HepG2 (cell line): ENCODE results near the gene SDK1. TPM values are rescaled to one million over a fixed set of nuclear protein-coding genes. Genes with fewer than 3 reads are reported as not detected.

Source experiments
- ATAC-seq: fragments of 200-7000 bp; cut with Tn5 transposase; 3 replicates; pipeline ENCODE4 v1.9.1; 2020; ENCODE audit warnings: mild to moderate bottlenecking, moderate library complexity
- BruUV-seq: library from RNA; stranded (reverse); fragments of 400-500 nt; replicated peaks from 2 replicates; lab custom pipeline; 2021; lab: Mats Ljungman, UMichigan
- CTCF ChIA-PET: fragments of 300-600 bp; formaldehyde crosslinking; extraction: SDS; loops from one replicate; lab custom pipeline; 2021; ENCODE audit warnings: low total read pairs, inconsistent platforms, low intra/inter-chr PET ratio; lab: Yijun Ruan, JAX
- POLR2A ChIA-PET: fragments of 350-600 bp; sonication (Branson Sonifier 250); formaldehyde crosslinking; loops from one replicate; lab custom pipeline; 2020; ENCODE audit warnings: antibody characterized with exemption, inconsistent platforms; lab: Yijun Ruan, JAX
- DNase-seq: peaks from one replicate; pipeline ENCODE4 v3.0.0-alpha.2; 2015; ENCODE audit warnings: low spot score
- FAIRE-seq: peaks from 3 replicates; lab custom pipeline; 2011; peaks lifted over from hg19 to GRCh38; lab: Jason Lieb, UNC
- H2AFZ ChIP-seq: one replicate; pipeline ENCODE4 v1.6.1; 2011; ENCODE audit warnings: low read length, inconsistent platforms
- H3K27ac ChIP-seq: fragments of 300-600 bp; 3 replicates; pipeline ENCODE4 v1.8.0; 2011; ENCODE audit warnings: mixed run types, mild to moderate bottlenecking, mixed read lengths, low read length, inconsistent platforms; ENCODE audit not compliant: insufficient read depth; ENCODE audit errors: extremely low read length
- H3K27me3 ChIP-seq, 2 experiments: fragments of 200-600 bp in 1 of 2; 2 replicates in 1 of 2; 3 replicates in 1 of 2; pipeline versions ENCODE4 v1.6.0 to v1.8.0; 2011; ENCODE audit warnings: low read length in 2 of 2, mild to moderate bottlenecking in 2 of 2, moderate library complexity in 2 of 2, inconsistent platforms in 1 of 2; ENCODE audit not compliant: insufficient read depth in 2 of 2, control insufficient read depth in 1 of 2
- H3K36me3 ChIP-seq, 2 experiments: fragments of 200-600 bp in 1 of 2; replicated peaks in 1 of 2; 2 replicates in 1 of 2; 3 replicates in 1 of 2; pipeline versions ENCODE4 v1.5.1 to v1.8.0; 2011; ENCODE audit warnings: low read length in 2 of 2, inconsistent platforms in 1 of 2; ENCODE audit not compliant: insufficient read depth in 2 of 2, control insufficient read depth in 1 of 2
- H3K4me1 ChIP-seq: 2 replicates; pipeline ENCODE4 v1.5.1; 2012; ENCODE audit warnings: low read length, inconsistent platforms; ENCODE audit not compliant: insufficient read depth
- H3K4me2 ChIP-seq: 2 replicates; pipeline ENCODE4 v1.6.0; 2011; ENCODE audit warnings: low read depth, low read length, inconsistent platforms
- H3K4me3 ChIP-seq, 3 experiments: fragments of 200-600 bp in 1 of 3; sonication (generic), shearing (Covaris generic) in 1 of 3; replicated peaks in 1 of 3; 2 replicates each; pipeline ENCODE4 v1.5.1; 2011 to 2016; ENCODE audit warnings: low read length in 3 of 3, inconsistent platforms in 2 of 3, low read depth in 2 of 3, mild to moderate bottlenecking in 2 of 3, control low read depth in 1 of 3, mixed read lengths in 1 of 3; ENCODE audit not compliant: insufficient read depth in 1 of 3
- H3K79me2 ChIP-seq: one replicate; pipeline ENCODE4 v1.6.1; 2011; ENCODE audit warnings: low read length, inconsistent platforms; ENCODE audit not compliant: insufficient read depth
- H3K9ac ChIP-seq: 2 replicates; pipeline ENCODE4 v1.6.0; 2011; ENCODE audit warnings: mild to moderate bottlenecking, low read depth, low read length, inconsistent platforms; ENCODE audit not compliant: insufficient read depth
- H3K9me3 ChIP-seq: 2 replicates; pipeline ENCODE4 v1.5.1; 2012; ENCODE audit warnings: mild to moderate bottlenecking, low read length
- H4K20me1 ChIP-seq: 2 replicates; pipeline ENCODE4 v1.6.0; 2011; ENCODE audit warnings: inconsistent platforms, mild to moderate bottlenecking, low read length, moderate library complexity; ENCODE audit not compliant: insufficient read depth
- ARID4A ChIP-seq: sonication (generic); formaldehyde crosslinking; IDR thresholded peaks from 2 replicates; pipeline ENCODE4 v1.5.0; 2020; ENCODE audit warnings: mild to moderate bottlenecking, missing genetic modification reagents, borderline replicate concordance
- ATF1 ChIP-seq: IDR thresholded peaks from 2 replicates; pipeline ENCODE4 v1.6.1; 2016; ENCODE audit warnings: mild to moderate bottlenecking, control low read depth
- BHLHE40 ChIP-seq: IDR thresholded peaks from 2 replicates; pipeline ENCODE4 v1.6.1; 2011; ENCODE audit warnings: low read length, improper control_type of control experiment
- GZF1 ChIP-seq: sonication (generic); formaldehyde crosslinking; IDR thresholded peaks from 2 replicates; pipeline ENCODE4 v1.5.1; 2020; ENCODE audit warnings: mild to moderate bottlenecking, missing genetic modification reagents
- KDM3A ChIP-seq: IDR thresholded peaks from 2 replicates; pipeline ENCODE4 v1.6.1; 2018; ENCODE audit warnings: low read depth, missing compliant biosample characterization
- NFKB2 ChIP-seq: sonication (generic); formaldehyde crosslinking; IDR thresholded peaks from 2 replicates; pipeline ENCODE4 v1.4.0; 2020; ENCODE audit warnings: missing genetic modification reagents, borderline replicate concordance
- PAF1 ChIP-seq: IDR thresholded peaks from 2 replicates; pipeline ENCODE4 v1.6.1; 2016; ENCODE audit warnings: missing genetic modification reagents, missing compliant biosample characterization
- POGK ChIP-seq: sonication (generic); formaldehyde crosslinking; conservative IDR thresholded peaks from 2 replicates; pipeline ENCODE4 v1.8.0; 2022; ENCODE audit warnings: mild to moderate bottlenecking, moderate library complexity, missing genetic modification reagents
- THAP7 ChIP-seq: sonication (generic); formaldehyde crosslinking; IDR thresholded peaks from 2 replicates; pipeline ENCODE4 v1.8.1; 2023; ENCODE audit warnings: mild to moderate bottlenecking, missing genetic modification reagents
- UBTF ChIP-seq: sonication (generic); formaldehyde crosslinking; IDR thresholded peaks from 2 replicates; pipeline ENCODE4 v1.4.0; 2020; ENCODE audit warnings: mild to moderate bottlenecking, missing genetic modification reagents
- ZBTB20 ChIP-seq: sonication (generic); formaldehyde crosslinking; IDR thresholded peaks from 2 replicates; pipeline ENCODE4 v1.8.1; 2023; ENCODE audit warnings: missing genetic modification reagents, low read depth, mild to moderate bottlenecking, borderline replicate concordance
- ZBTB26 ChIP-seq: IDR thresholded peaks from 2 replicates; pipeline ENCODE4 v1.6.1; 2016; ENCODE audit warnings: missing compliant biosample characterization, missing genetic modification reagents, borderline replicate concordance
- ZNF121 ChIP-seq: sonication (generic); formaldehyde crosslinking; IDR thresholded peaks from 2 replicates; pipeline ENCODE4 v1.5.0; 2020; ENCODE audit warnings: mild to moderate bottlenecking, missing genetic modification reagents
- ZNF34 ChIP-seq: sonication (generic); formaldehyde crosslinking; IDR thresholded peaks from 2 replicates; pipeline ENCODE4 v1.4.0; 2020; ENCODE audit warnings: mild to moderate bottlenecking, missing genetic modification reagents, borderline replicate concordance
- ZNF83 ChIP-seq: sonication (generic); formaldehyde crosslinking; IDR thresholded peaks from 2 replicates; pipeline ENCODE4 v1.4.0; 2020; ENCODE audit warnings: missing genetic modification reagents, mild to moderate bottlenecking, borderline replicate concordance
- WGBS: methylation state at CpG from one replicate; pipeline ENCODE4 v1.1.6; 2017; ENCODE audit warnings: low lambda C conversion rate; 5-methylcytosine and 5-hydroxymethylcytosine counted together
- in situ Hi-C: cut with HindIII; loops from 2 replicates; pipeline ENCODE4 v1.10.0; 2017; ENCODE audit warnings: low pct_unique_long_range_greater_than_20kb; ENCODE audit not compliant: extremely low pct_ligation_motif_present
- intact Hi-C: fragments of 100-400 bp; cut with micrococcal nuclease; formaldehyde crosslinking; loops from one replicate; pipeline ENCODE4 v1.10.0; 2022; ENCODE audit not compliant: unreplicated experiment
- polyA plus RNA-seq, 8 experiments: library from polyadenylated mRNA; depleted of rRNA in 3 of 8; stranded (reverse) in 7 of 8; unstranded in 1 of 8; fragments of >200 nt; fragmentation: Illumina TruSeq in 4 of 8; extraction: Trizol in 4 of 8; gene quantifications; 2 replicates each; pipeline versions ENCODE4 v1.2.1 to v1.2.3, GENCODE V29; 2011 to 2016; ENCODE audit warnings: low read depth in 4 of 8, missing spikeins in 1 of 8, mixed read lengths in 1 of 8; ENCODE audit not compliant: insufficient read depth in 1 of 8
- total RNA-seq, 5 experiments: library from RNA; depleted of rRNA; stranded (reverse); fragments of >200 nt; fragmentation: Illumina TruSeq; extraction: Trizol; gene quantifications; 2 replicates each; pipeline ENCODE4 v1.2.3, GENCODE V29; 2016; ENCODE audit warnings: low read depth in 1 of 5

The SDK1 gene
- total and polyA plus RNA-seq, 2 of the 13 experiments (the other 11 are each of a cell fraction or from before 2014, with no cell fraction given): 0.35 to 2.4 TPM

- POLR2A ChIA-PET: no interaction called here
- peaks cover 7% of the 10 kb centered on the region; the same call in 1 of the 2 replicates for H3K4me1 ChIP-seq
- no peak for FAIRE-seq
- H3K9me3 ChIP-seq: no peaks in the 10 kb centered on the region
- no peak overlapping the region for H2AFZ ChIP-seq
- H4K20me1 ChIP-seq: no peaks in the 10 kb centered on the region
- CTCF ChIA-PET: no interaction called here
- in situ Hi-C loops (no loop called here), intact Hi-C loops (no loop called here)
- no peak overlapping the region for H3K27ac ChIP-seq
- no peak overlapping the region for H3K9ac ChIP-seq
- 82% methylated on average over 3 of the region's 3 CpGs for WGBS
- H3K4me3 ChIP-seq: no peak overlapping the region
- H3K4me2 ChIP-seq: no peak overlapping the region
- H3K27me3 ChIP-seq: no peaks in the 10 kb centered on the region
- no TSS peak for BruUV-seq
- no peaks in the 10 kb centered on the region for H3K79me2 ChIP-seq
- DNase-seq: no peak
- H3K36me3 ChIP-seq: no peaks in the 10 kb centered on the region
- no peak for ATAC-seq
- TF ChIP-seq ZBTB20 (CRISPR knock-in tag) (no peak), KDM3A (CRISPR knock-in tag) (no peak), UBTF (CRISPR knock-in tag) (no peak), PAF1 (CRISPR knock-in tag) (no peak), THAP7 (CRISPR knock-in tag) (no peak), ZBTB26 (CRISPR knock-in tag) (no peak), NFKB2 (no peak), ARID4A (CRISPR knock-in tag) (no peak), ZNF121 (CRISPR knock-in tag) (no peak), POGK (CRISPR knock-in tag) (no peak), ZNF34 (CRISPR knock-in tag) (no peak), GZF1 (no peak), BHLHE40 (no peak), ATF1 (CRISPR knock-in tag) (no peak), ZNF83 (CRISPR knock-in tag) (no peak)
Observed at GRCh38 chr7:3469641-3470040, 168.6 kb downstream of the SDK1 start.
